K562 (cell line): ENCODE results near the gene TAPBPL. TPM values are rescaled to one million over a fixed set of nuclear protein-coding genes. Genes with fewer than 3 reads are reported as not detected.
A peak's percentile ranks its signal among the peaks of the same experiment; 100 is the strongest.

Experiments
- ARHGAP35 ChIP-seq: fragments of 450-650 bp; IDR thresholded peaks from 2 replicates; pipeline ENCODE4 v1.6.1; 2018; ENCODE audit not compliant: partially characterized antibody
- CCAR2 ChIP-seq: fragments of 200-400 bp; formaldehyde crosslinking; IDR thresholded peaks from 2 replicates; pipeline ENCODE4 v1.6.1; 2017; ENCODE audit warnings: mild to moderate bottlenecking, low read depth, low read length
- ELF1 ChIP-seq: fragments of 200-800 bp; sonication (Bioruptor generic); IDR thresholded peaks from 2 replicates; pipeline ENCODE4 v1.6.1; 2016; ENCODE audit warnings: missing genetic modification characterization, missing compliant biosample characterization
- HDAC1 ChIP-seq, 2 experiments: fragments of 450-650 bp; IDR thresholded peaks; 2 replicates each; pipeline ENCODE4 v1.6.1; 2016 to 2017; ENCODE audit warnings: inconsistent platforms in 1 of 2, mild to moderate bottlenecking in 1 of 2, moderate library complexity in 1 of 2
- HNRNPH1 ChIP-seq: fragments of 200-400 bp; formaldehyde crosslinking; optimal IDR thresholded peaks from 2 replicates; pipeline ENCODE3; 2017; ENCODE audit warnings: low read depth, mild to moderate bottlenecking, low read length, moderate library complexity
- KLF1 ChIP-seq: fragments of 450-650 bp; IDR thresholded peaks from 2 replicates; pipeline ENCODE4 v1.6.1; 2016; ENCODE audit warnings: missing genetic modification characterization, missing compliant biosample characterization
- KLF10 ChIP-seq: fragments of 250-450 bp; sonication (Bioruptor Pico); IDR thresholded peaks from 2 replicates; pipeline ENCODE4 v1.6.1; 2021; ENCODE audit warnings: matching md5 sums
- KLF13 ChIP-seq: fragments of 450-650 bp; IDR thresholded peaks from 2 replicates; pipeline ENCODE4 v1.6.1; 2016; ENCODE audit warnings: missing genetic modification characterization, low read depth, mild to moderate bottlenecking, missing compliant biosample characterization, moderate library complexity, borderline replicate concordance
- LEF1 ChIP-seq: fragments of 450-650 bp; IDR thresholded peaks from 2 replicates; pipeline ENCODE4 v1.6.1; 2016; ENCODE audit warnings: mild to moderate bottlenecking
- MECOM ChIP-seq: fragments of 250-450 bp; sonication (Bioruptor Pico); IDR thresholded peaks from 2 replicates; pipeline ENCODE4 v1.8.0; 2022; ENCODE audit warnings: inconsistent platforms
- NONO ChIP-seq, 2 experiments: fragments of 200-400 bp in 1 of 2; fragments of 450-650 bp in 1 of 2; formaldehyde crosslinking in 1 of 2; IDR thresholded peaks; 2 replicates each; pipeline ENCODE4 v1.6.1; 2017; ENCODE audit warnings: low read depth in 2 of 2, mild to moderate bottlenecking in 2 of 2, moderate library complexity in 2 of 2, low read length in 1 of 2
- SP2 ChIP-seq: IDR thresholded peaks from 2 replicates; pipeline ENCODE4 v1.6.1; 2011; ENCODE audit warnings: mild to moderate bottlenecking, low read depth, low read length, moderate library complexity; ENCODE audit not compliant: poor library complexity, severe bottlenecking; ENCODE audit errors: extremely low read depth
- ZNF174 ChIP-seq: fragments of 250-450 bp; sonication (Bioruptor Pico); IDR thresholded peaks from 2 replicates; pipeline ENCODE4 v1.4.0; 2020; ENCODE audit warnings: mild to moderate bottlenecking
- ZNF431 ChIP-seq: sonication (generic); formaldehyde crosslinking; IDR thresholded peaks from 2 replicates; pipeline ENCODE4 v1.8.0; 2022; ENCODE audit warnings: mild to moderate bottlenecking, missing genetic modification reagents
- ZNF57 ChIP-seq: fragments of 450-650 bp; formaldehyde crosslinking; IDR thresholded peaks from 2 replicates; pipeline ENCODE4 v1.4.0; 2020; ENCODE audit warnings: mild to moderate bottlenecking, moderate library complexity
- polyA plus RNA-seq, 8 experiments: library from polyadenylated mRNA; depleted of rRNA in 4 of 8; stranded (reverse) in 5 of 8; unstranded in 3 of 8; fragments of >200 nt; fragmentation: Nextera tagmentation in 2 of 8; fragmentation: Illumina TruSeq in 1 of 8; extraction: Ambion mirVana in 2 of 8; extraction: Trizol in 1 of 8; gene quantifications; 2 replicates each; pipeline versions ENCODE4 v1.2.1 to v1.2.3, GENCODE V29; 2011 to 2014; ENCODE audit warnings: inconsistent platforms in 1 of 8, missing spikeins in 1 of 8
- total RNA-seq, 7 experiments: library from RNA; depleted of rRNA in 6 of 7; stranded (reverse); fragments of >200 nt in 6 of 7; fragmentation: Illumina TruSeq in 2 of 7; extraction: Trizol in 2 of 7; gene quantifications; 2 replicates each; pipeline versions ENCODE4 v1.2.1 to v1.2.3, GENCODE V29; 2011 to 2021; ENCODE audit warnings: low replicate concordance in 1 of 7
- TF ChIP-seq, protein P1 (sequence below), 2 experiments: fragments of 450-650 bp in 1 of 2; sonication (generic) in 1 of 2; formaldehyde crosslinking in 1 of 2; IDR thresholded peaks; 2 replicates each; pipeline versions ENCODE4 v1.7.1 to v1.9.0; 2016 to 2022; ENCODE audit warnings: inconsistent platforms in 1 of 2, mild to moderate bottlenecking in 1 of 2, missing genetic modification reagents in 1 of 2
- TF ChIP-seq, protein P2 (sequence below): fragments of 450-650 bp; formaldehyde crosslinking; IDR thresholded peaks from 2 replicates; pipeline ENCODE4 v1.4.0; 2020; ENCODE audit warnings: mild to moderate bottlenecking, mixed read lengths

Gene TAPBPL
- total and polyA plus RNA-seq, 9 of the 15 experiments (the other 6 are each of a cell fraction or from before 2014, with no cell fraction given) = 0.29 to 1.6 (median 0.45) TPM

DNA sequence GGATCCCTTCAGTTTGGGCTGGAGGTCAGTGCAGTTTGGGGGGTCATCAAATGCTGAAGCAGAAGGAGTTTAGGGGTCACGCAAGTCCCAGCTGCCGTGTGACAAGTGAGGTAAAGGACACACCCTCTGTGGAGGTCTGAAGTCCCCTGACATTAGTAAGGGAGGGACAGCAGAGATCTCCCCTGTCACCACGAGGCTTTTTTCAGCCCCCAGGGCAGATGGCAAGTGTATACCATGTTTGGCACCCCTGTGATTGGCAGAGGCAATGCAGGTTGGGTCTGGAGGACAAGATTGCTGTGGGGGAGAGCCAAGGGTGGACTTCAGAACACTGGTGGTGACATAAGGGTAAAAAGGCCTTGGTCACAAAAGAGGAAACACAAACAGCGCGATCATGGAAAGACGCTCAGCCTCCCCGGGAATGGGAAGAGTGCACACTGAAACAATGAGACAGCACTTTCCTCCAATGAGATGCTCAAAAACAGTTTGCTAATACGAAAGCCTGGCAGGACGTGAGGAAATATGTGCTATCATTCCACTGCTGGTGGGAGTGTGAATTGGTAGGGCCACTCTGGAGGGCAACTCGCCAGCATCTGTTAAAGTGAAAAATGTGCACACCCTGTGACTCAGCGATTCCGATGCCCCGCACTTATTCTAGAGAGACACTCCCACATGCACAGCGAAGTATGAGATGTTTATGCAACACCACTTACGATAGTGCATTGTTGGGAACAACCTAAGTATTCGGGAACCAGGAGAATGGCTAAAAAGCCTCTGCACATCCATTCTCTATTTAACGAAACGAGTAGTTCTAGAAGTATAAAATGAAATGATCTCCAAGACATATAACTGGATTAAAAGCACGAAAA is 21.5 kb upstream of the TAPBPL start (continued):
- TF ChIP-seq CCAR2 = no peak
- TF ChIP-seq KLF10 (CRISPR knock-in tag) = no peak
- TF ChIP-seq HNRNPH1 = no peak
- TF ChIP-seq NONO (IDR thresholded peaks at IDR 0.05; ENCODE audit: low read depth in 2 of 2, low read length in 1 of 2) = 0 out of 4 replicates have a peak, but pooled peaks of 1 of the 2 experiments have one; percentile 5
- TF ChIP-seq, protein P1, sequence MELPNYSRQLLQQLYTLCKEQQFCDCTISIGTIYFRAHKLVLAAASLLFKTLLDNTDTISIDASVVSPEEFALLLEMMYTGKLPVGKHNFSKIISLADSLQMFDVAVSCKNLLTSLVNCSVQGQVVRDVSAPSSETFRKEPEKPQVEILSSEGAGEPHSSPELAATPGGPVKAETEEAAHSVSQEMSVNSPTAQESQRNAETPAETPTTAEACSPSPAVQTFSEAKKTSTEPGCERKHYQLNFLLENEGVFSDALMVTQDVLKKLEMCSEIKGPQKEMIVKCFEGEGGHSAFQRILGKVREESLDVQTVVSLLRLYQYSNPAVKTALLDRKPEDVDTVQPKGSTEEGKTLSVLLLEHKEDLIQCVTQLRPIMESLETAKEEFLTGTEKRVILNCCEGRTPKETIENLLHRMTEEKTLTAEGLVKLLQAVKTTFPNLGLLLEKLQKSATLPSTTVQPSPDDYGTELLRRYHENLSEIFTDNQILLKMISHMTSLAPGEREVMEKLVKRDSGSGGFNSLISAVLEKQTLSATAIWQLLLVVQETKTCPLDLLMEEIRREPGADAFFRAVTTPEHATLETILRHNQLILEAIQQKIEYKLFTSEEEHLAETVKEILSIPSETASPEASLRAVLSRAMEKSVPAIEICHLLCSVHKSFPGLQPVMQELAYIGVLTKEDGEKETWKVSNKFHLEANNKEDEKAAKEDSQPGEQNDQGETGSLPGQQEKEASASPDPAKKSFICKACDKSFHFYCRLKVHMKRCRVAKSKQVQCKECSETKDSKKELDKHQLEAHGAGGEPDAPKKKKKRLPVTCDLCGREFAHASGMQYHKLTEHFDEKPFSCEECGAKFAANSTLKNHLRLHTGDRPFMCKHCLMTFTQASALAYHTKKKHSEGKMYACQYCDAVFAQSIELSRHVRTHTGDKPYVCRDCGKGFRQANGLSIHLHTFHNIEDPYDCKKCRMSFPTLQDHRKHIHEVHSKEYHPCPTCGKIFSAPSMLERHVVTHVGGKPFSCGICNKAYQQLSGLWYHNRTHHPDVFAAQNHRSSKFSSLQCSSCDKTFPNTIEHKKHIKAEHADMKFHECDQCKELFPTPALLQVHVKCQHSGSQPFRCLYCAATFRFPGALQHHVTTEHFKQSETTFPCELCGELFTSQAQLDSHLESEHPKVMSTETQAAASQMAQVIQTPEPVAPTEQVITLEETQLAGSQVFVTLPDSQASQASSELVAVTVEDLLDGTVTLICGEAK (IDR thresholded peaks at IDR 0.05) = no peak
- TF ChIP-seq, protein P1 (CRISPR knock-in tag; IDR thresholded peaks at IDR 0.05) = no peak
- no peak for TF ChIP-seq LEF1
- TF ChIP-seq ELF1 (tag) = no peak
- no peak for TF ChIP-seq SP2
- TF ChIP-seq, protein P2, sequence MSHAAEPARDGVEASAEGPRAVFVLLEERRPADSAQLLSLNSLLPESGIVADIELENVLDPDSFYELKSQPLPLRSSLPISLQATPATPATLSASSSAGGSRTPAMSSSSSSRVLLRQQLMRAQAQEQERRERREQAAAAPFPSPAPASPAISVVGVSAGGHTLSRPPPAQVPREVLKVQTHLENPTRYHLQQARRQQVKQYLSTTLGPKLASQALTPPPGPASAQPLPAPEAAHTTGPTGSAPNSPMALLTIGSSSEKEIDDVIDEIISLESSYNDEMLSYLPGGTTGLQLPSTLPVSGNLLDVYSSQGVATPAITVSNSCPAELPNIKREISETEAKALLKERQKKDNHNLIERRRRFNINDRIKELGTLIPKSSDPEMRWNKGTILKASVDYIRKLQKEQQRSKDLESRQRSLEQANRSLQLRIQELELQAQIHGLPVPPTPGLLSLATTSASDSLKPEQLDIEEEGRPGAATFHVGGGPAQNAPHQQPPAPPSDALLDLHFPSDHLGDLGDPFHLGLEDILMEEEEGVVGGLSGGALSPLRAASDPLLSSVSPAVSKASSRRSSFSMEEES = no peak
- no peak for TF ChIP-seq ZNF174 (CRISPR knock-in tag)
- peak in 1 of 2 experiments; percentile 64; a peak in 1 of 4 replicates for TF ChIP-seq HDAC1 (IDR thresholded peaks at IDR 0.05)
- no peak for TF ChIP-seq KLF1 (tag)
- no peak for TF ChIP-seq KLF13
- no peak for TF ChIP-seq MECOM (CRISPR knock-in tag)
- no peak for TF ChIP-seq ZNF431 (CRISPR knock-in tag)
- TF ChIP-seq ZNF57 = no peak
- TF ChIP-seq ARHGAP35 = no peak
